ENCODE measurements around the gene TTLL1.
A peak's percentile ranks its signal among the peaks of the same experiment; 100 is the strongest.
"Not testable (repeated sequence)": the region's sequence is repeated elsewhere in the genome, so short reads cannot be mapped to it uniquely, and the experiment has no call there.

The TTLL1 gene

DNA sequence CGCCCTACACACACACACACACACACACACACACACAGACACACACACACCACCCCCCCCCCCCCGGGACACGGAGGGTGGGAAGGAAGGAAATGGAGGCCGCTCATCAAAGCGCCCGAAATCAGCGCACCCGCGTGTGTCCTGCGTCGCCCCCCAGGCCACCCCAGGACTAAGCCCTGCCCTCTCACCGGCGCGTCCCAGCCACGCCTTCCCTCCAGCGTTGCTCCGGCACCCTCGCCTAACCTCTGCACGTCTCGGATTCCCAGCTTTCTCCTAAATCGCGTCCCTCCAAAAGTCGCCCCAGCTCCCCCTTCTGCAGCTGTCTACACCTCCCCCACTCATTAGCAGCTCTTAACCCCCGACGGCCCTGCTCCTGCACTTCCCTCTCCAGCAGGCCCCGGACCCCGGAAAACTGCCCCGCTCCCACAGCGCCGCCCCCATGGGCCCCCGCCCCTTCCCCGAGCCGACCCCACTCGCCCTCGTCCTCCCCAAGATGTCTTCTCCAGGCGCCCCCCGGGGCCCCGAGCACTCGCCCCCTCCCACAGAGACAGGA lies 74.8 kb downstream of the TTLL1 start:
- DNase-seq, result peak in 10 of 58 donors; percentile 23 to 52 (median 28)

- DNase-seq, result no peak
These were observed 75.6 kb downstream of the TTLL1 start for GRCh38 chr22:43013355-43014315.

DNA sequence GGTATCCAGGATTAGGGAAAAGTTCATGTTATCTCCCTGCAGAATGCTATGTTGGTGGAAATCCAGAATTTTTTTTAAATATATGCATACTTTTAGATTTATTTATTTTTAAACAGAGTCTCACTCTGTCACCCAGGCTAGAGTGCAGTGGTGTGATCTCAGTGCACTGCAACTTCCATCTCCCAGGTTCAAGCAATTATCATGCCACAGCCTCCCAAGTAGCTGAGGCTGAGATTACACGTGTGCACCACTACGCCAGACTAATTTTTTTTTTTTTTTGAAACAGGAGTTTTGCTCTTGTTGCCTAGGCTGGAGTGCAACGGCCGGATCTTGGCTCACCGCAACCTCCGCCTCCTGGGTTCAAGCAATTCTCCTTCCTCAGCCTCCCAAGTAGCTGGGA lies 76.8 kb downstream of the TTLL1 start:
- no peak for DNase-seq

- no peak for DNase-seq
These were observed 78.1 kb downstream of the TTLL1 start for GRCh38 chr22:43011079-43011478.

- DNase-seq, result no peak
These were observed 79.7 kb downstream of the TTLL1 start for GRCh38 chr22:43009444-43009843.

DNA sequence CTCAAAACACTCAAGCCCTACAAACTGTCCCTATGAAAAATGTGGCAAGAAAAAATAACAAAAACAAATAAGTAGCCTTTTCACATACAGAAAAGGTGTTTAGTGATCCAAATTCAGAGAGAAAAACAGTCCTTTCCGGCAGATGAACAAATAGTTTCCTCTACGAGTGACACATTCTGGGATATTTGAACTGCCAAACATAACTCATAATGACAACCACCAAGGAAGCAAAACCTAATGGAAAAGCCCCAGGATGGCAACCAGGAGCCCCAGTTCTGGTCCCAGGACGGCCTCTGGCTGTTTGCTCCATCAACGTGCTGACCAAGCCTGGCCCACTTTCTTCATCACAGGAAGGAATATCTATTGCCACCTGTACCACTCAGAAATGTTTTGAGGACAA lies 80.3 kb downstream of the TTLL1 start:
- no peak for DNase-seq

DNA sequence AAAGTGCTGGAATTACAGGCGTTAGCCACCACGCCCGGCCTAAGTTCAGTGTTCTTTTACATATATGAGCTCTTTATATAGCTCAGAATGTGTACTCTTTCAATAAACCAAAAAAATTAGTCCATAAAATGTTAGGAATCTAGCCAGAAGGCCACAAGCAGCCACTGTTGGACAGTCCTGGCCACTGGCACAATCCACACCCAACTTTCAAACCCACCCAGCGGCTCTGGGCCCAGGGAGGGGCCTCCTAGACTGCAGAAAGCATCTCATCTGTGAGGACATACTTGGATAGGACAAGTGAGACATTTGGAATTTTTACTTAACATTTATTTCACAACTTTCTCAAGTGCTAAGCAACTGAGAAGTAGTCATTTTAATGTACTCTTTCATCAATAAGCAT lies 80.7 kb downstream of the TTLL1 start:
- no peak for DNase-seq

DNA sequence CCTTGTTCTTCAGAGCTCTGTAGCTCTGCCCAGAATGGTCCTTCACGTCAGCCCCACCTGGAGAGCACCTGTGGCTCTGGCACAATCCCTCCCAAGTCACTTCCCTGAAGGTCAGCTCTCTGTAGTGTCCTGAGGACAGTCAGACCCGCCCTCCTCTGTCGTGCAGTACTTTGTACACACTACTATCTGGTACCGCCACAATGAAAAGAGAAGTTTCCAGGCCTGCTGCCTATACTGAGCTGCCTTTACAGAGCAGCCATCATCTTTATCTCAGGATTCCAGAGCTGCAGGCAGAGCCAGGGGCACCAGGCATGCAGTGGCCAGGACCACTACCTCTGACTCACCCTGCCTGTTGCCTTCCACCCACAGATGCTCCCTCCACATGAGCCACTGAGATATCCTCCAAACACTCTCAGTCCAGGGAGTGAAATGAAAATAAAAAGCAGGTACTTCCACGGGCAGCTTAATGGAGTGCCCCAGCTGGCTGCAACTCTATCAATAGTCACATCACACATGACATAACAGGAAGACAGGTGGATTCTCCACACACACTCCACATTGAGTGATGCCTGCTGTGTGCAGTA lies 81.6 kb downstream of the TTLL1 start:
- DNase-seq, result no peak

DNA sequence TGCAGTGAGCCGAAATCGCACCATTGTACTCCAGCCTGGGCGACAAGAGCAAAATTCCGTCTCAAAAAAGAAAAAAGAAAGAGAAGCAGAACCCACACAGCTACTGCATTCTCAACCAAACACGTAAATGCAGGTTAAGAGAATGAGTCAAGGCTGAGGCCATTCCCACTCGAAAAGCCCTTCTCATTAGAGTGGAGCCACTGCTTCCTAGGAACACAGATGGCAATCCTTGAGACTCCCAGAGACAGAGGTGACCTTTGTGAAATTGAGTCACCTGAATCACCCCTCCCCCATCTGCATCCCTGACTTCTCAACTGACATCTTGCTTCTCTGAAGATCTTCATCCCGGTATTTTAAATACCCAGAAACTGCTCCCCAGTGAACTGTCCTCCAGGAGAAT lies 82.4 kb downstream of the TTLL1 start:
- no peak for DNase-seq

GRCh38 chr22:43006016-43006505 lies 83.1 kb downstream of the TTLL1 start:
- DNase-seq, result no peak

GRCh38 chr22:43005106-43005505 lies 84.1 kb downstream of the TTLL1 start:
- no peak for DNase-seq

DNA sequence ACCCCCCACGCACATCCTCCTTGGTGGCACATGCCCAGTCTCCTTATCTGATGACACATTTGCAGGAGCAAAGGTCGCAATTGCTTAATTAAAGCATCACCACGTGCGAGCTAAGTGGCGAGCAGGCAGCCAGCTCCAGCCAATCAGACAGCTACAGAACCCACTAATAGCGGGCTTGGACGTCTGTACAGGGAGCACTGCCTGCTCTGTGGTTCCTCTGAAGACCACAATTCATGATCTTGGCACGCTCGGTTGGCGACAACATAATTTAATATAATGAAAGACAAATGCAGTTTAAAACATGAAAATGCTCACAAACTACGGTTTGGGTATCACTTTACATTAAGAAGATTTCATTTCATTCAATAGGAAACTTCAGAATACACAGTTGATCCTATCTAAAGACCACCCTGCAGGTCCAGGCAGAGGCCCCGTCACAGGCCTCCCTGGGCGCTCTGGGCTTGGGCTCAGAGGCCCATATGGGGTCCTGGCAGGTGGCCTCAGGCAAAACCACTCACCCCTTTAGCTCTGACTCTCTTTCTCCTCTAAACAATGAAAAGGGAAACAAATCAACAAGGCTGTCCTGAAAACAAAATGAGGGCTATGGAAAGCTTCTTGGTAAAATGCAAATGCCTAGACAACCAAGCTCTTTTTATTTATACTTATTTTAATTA lies 84.7 kb downstream of the TTLL1 start:
- no peak for DNase-seq

DNA sequence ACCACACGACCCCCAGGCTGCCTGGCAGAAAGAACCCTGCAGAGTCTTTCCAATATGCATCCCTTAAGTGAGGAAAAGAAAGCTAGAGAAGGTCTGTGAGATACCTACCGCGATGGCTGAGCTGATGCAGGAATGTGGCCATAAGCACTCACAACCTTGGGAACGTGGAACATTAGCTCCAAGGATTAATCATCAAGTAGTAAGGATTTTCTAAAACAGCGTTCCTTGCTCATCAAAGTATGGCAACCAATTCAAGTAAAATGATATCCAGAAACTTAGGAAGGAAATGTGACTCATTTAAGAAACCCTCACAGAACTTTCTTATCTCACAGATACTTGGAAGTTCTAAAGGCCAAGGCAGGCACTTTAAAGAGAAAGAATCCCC lies 87.0 kb downstream of the TTLL1 start:
- DNase-seq, result no peak

- DNase-seq, result peak in 21 of 58 donors; percentile 11 to 64 (median 30)
These were observed 87.7 kb downstream of the TTLL1 start for GRCh38 chr22:43001271-43002201.

DNA sequence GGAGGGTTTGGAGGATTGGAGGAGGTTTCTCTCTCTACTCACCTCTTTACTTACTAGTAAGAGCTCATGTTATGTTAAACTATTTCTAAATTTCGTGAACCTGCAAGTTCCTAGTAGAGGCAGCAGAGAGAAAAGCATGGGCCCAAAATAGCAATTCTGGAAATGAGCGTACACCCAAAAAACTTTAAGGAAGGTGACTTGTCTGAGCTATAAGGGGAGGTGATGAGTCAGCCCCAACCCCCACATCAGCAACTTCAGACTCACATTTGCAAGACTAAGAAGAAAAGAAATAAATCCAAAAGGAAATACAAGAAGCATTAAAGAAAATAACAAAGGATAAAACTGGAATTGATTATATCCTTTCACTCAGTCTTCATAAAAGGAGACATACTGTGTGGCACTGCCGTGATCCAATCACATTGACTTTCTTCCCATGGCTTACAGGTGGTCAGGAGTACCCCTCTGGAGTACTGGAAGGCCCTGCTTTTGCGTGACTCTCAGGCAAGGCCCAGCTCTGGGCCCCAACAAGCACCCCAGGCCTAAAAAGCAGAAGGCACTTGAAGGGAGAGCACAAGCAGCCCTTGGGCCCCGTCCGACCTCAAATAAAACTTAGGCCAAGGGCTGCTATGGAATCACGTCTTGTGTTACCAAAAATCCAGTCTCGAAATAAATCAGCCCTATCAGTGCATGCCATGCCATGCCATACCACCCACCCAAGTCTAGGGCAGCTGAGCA lies 88.6 kb downstream of the TTLL1 start:
- peak in 9 of 58 donors; percentile 9 to 66 (median 34) for DNase-seq

DNA sequence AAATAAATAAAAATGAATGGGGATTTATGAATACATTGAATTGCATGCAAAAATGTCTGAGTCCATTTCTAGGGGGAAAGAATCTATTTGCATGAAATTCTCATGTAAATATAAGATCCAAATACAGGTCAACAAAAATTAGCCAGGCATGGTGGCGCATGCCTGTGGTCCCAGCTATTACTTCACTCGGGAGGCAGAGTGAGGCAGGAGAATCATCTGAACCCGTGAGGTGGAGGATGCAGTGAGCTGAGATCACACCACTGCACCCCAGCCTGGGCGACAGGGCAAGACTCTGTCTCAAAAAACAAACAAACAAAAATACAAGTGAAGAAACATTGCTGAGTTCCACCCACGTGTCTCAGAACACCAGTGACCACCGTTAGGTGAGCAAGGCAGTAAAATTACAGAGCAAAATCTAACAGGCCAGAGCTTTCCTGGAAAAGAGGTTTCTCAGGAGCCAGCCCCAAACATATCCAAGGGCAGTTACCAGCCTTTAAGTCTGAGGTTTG lies 91.6 kb downstream of the TTLL1 start:
- DNase-seq, result no peak

DNA sequence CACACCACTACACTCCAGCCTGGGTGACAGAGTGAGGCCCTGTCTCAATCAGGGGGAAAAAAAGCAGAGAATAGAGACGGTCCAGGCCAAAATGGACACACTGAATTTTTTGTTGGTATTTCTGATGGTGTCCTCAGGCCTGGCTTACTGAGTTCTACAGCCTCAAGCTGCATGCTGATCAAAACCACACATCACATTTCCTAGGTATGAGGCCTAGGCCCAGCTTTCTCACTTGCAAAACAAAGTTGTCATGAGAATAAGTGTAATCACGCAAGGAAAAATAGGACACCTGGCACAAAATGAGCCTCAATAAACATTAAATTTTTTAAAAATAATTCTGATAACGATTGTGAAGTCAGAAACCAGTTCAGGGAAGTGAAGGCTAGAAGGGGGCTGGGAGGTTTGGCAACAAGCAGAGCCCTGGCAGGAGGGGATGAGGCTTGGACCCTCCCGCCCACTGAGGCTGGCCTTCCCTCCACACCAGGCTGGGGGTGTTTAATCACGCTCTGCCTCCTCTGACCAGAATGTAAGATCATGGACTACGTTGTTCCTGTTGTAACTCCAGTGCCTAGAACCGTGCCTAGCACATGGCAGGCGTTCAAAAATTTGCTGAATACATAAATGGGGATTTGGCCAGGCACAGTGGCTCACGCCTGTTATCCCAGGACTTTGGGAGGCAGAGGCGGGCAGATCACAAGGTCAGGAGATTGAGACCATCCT lies 92.4 kb downstream of the TTLL1 start:
- no peak for DNase-seq

DNA sequence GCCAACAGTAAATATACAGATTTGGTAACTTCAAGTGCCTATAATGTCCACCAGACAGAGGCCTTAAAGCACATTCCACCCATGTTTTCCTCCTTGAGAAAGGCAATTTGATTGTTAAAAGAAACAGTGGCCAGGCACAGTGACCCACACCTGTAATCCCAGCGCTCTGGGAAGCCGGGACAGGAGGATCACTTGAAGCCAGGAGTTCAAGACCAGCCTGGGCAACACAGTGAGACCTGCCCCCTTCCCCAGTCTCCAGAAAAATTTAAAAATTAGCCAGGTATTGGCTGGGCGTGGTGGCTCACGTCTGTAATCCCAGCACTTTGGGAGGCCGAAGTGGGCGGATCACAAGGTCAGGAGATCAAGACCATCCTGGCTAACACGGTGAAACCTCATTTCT lies 93.5 kb downstream of the TTLL1 start:
- not testable (repeated sequence) for DNase-seq
